Skeletal muscle satellite cell (primary cell): ENCODE data around the gene TTLL10.

Experiments used
- H3K27me3 ChIP-seq: 2 replicates; pipeline ENCODE4 v1.7.0; 2013; ENCODE audit warnings: low read length; ENCODE audit not compliant: control insufficient read depth, insufficient read depth
- H3K36me3 ChIP-seq: 2 replicates; pipeline ENCODE4 v1.7.0; 2013; ENCODE audit warnings: mild to moderate bottlenecking, control low read depth, low read length; ENCODE audit not compliant: insufficient read depth
- H3K4me1 ChIP-seq: 2 replicates; pipeline ENCODE4 v1.7.0; 2013; ENCODE audit warnings: low read length; ENCODE audit not compliant: control insufficient read depth, insufficient read depth
- H3K4me2 ChIP-seq: 2 replicates; pipeline ENCODE4 v1.7.0; 2013; ENCODE audit warnings: mild to moderate bottlenecking, low read length
- H3K4me3 ChIP-seq: 2 replicates; pipeline ENCODE4 v1.7.0; 2013; ENCODE audit warnings: low read length
- H3K9ac ChIP-seq: 2 replicates; pipeline ENCODE4 v1.7.0; 2013; ENCODE audit warnings: mild to moderate bottlenecking, low read depth, low read length, moderate library complexity
- H3K9me3 ChIP-seq: replicated peaks from 2 replicates; pipeline ENCODE4 v1.7.0; 2013; ENCODE audit warnings: mild to moderate bottlenecking, control low read depth, low read length

TTLL10 gene

DNA sequence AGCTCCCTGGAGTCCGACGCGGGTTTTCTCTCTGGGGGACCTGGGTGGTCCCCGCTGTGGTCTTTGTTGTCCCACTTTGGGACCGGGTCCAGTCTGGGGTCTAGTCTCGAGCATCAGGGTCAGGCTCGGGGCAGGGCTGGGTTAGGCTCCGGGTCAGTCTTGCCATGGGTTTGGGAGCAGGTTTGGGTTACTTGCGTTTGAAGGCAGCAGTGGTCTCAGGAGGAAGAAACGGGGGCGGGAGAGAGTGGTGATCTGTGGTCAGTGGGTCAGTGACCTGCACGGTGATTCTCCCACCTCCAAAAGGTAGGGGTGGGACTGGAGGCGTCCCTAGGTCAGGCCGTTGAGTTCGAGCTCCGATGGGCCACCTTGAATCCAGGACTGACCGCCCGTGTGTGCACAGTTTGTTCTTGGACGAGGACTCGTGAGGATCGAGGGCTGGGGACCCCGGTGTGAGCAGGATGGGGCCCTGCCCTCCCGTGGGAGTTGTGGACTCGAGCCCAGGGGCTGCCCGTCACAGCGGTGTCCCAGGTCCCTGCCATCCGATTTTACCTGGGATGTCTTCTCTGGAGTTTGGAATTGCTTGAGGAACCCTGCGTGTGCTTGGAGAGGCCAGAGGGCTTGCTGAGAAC is 60.6 kb downstream of the TTLL10 start:
- no peaks in the 10 kb centered on the region for H3K9me3 ChIP-seq
- H3K4me1 ChIP-seq: peaks cover 28% of the 10 kb centered on the region
- H3K27me3 ChIP-seq: peaks cover 8% of the 10 kb centered on the region
- H3K4me3 ChIP-seq: no peak overlapping the region
- peaks cover 14% of the 10 kb centered on the region for H3K36me3 ChIP-seq
- H3K9ac ChIP-seq: no peak overlapping the region
- H3K4me2 ChIP-seq: no peak overlapping the region

- Histone ChIP-seq H3K27me3 (peaks cover 8% of the 10 kb centered on the region), H3K9ac (no peak overlapping the region), H3K9me3 (no peaks in the 10 kb centered on the region), H3K36me3 (peaks cover 14% of the 10 kb centered on the region), H3K4me3 (no peak overlapping the region), H3K4me1 (peaks cover 22% of the 10 kb centered on the region), H3K4me2 (no peak overlapping the region)
These were observed 61.5 kb downstream of the TTLL10 start for GRCh38 chr1:1235016-1235744.

DNA sequence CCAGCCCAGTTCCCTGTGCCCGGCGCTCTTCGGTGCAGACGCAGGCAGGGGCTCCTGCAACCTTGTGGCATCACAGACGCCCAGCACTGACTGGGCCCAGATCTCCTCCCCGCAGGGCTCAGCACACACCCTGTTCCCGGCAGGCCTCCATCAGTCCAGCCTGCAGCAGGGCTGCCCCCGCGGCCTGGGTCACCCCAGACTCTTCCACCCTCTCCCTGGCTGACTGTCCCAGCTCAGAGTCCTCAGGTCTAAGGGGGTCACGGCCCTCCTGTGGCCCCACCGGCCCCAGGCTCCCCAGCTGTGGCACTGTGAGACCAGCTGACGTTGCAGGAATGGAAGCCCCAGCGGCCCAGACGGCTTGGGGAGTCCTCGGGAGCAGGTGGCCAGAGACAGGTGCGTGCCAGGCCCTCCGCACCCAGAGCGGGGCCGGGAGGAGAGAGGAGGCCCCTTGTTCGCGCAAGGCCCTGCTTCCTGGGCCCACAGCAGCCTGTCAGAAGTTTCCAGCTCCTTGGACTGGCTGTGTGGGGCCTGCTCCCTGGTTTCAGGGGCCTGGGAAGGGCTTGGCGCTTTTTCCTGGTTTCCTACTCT is 62.6 kb downstream of the TTLL10 start:
- Histone ChIP-seq H3K27me3 (peaks cover 8% of the 10 kb centered on the region), H3K9me3 (no peaks in the 10 kb centered on the region), H3K4me3 (no peak overlapping the region), H3K4me1 (peaks cover 18% of the 10 kb centered on the region), H3K36me3 (peaks cover 14% of the 10 kb centered on the region), H3K4me2 (no peak overlapping the region), H3K9ac (no peak overlapping the region)

DNA sequence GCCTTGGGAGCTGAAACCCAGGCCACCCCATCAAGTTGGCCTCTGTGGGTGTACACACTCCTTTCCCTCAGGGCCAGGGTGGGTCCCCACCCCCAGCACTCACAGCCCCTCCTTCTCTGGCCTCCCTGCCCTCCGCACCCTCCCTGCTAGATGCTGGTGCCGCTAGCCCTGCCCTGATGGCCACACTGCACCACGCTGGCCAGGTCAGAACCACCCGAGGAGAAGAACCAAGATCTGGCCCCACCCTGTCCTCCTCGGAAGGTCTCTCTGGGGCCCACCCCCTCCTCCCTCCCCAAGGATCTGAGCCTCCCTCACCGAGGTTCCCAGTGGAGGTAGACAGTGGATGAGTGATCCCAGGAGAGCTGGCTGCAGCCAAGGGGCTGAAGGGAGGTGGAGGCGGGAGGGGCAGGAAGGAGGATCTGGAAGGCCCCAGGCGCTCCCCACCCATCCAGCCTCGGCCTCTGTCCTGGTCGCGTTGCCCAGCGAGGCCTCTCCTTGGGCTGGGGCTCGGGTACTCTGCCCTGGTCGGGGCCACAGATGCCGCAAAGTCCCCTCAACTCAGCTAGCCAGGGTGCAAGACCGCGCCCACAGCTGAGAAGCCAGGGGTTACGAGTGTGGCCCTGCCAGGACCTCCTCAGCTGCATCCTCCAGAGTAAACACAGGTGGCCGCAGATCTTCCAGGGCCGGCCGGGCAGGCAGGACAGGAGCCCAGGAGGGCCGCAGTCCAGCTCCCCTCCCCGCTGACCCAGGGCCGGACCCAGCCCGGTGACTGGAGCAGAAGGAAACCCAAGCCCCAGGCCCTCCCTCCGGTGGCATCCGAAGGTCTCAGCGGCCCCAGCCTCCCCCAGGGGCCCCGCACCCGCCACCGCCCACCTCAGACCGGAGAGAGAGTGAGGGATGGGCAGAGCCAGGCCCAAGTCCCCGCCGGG is 63.5 kb downstream of the TTLL10 start:
- H3K4me3 ChIP-seq: no peak overlapping the region
- no peaks in the 10 kb centered on the region for H3K9me3 ChIP-seq
- peaks cover 18% of the 10 kb centered on the region for H3K4me1 ChIP-seq
- peaks cover 14% of the 10 kb centered on the region for H3K36me3 ChIP-seq
- H3K27me3 ChIP-seq: peaks cover 8% of the 10 kb centered on the region
- no peak overlapping the region for H3K9ac ChIP-seq
- no peak overlapping the region for H3K4me2 ChIP-seq

DNA sequence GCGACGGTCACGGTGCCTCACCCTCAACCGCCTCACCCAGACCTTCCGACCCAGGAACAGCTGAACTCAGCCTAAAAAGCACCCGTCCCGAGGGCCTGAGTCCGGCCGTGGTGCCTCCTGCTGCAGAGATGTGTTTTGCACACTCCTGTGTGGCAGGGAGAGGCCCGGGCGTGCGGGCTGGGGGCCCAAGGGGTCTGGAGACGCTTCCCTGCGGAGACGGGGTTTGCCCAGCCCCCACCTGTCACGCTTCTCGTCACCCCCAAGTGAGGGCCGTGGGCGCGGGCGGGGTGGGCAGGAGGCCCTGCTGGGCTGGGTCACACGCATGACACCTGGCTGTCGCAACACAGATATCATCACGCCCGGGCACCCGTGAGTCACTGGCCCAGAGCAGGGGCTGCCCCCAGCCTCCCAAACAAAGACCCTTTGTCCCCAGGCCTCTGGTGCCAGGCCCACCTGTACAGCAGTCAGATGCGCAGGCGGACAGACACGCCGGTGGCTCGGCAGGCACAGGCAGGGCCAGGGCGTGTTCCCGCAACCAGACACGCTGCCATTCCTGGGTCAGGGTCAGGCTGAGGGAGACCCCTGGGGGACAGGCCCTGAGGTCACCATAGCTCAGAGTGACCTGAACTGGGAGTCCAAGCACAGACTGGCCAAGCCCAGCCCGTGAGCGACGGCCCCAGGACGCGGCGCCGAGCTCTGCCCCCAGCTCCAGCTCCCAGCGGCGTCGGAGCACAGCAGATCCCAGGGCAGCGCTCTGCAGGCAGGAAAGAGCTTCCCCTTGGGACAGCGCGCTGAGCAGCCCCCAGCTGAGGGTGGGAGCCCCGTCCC is 64.4 kb downstream of the TTLL10 start:
- peaks cover 8% of the 10 kb centered on the region for H3K27me3 ChIP-seq
- no peaks in the 10 kb centered on the region for H3K9me3 ChIP-seq
- H3K4me3 ChIP-seq: no peak overlapping the region
- H3K4me2 ChIP-seq: no peak overlapping the region
- peaks cover 14% of the 10 kb centered on the region for H3K36me3 ChIP-seq
- peaks cover 10% of the 10 kb centered on the region for H3K4me1 ChIP-seq
- H3K9ac ChIP-seq: no peak overlapping the region

DNA sequence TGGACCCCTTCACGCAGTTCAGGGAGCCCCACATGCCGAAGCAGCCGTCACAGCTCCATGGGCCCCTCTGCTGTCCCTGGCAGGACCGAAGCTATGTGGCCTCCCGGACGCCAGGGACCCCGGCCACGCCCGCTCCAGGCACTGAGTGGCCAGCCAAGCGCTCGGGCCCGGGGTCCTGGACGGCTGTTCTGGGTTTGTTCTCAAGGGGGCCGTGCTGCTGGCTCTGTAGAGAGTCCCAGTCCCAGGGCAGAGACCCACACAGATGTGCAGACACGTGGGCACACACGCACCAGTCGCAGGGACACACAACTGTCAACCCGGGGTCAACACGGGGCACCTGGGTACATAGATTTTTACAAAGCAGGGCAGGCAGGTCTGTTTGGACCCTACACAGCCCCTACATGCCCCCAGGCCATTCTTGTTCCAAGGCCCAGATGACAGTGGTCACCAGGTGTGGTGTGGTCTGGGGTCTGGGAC is 65.1 kb downstream of the TTLL10 start:
- no peak overlapping the region for H3K4me2 ChIP-seq
- H3K9ac ChIP-seq: no peak overlapping the region
- H3K4me3 ChIP-seq: no peak overlapping the region
- no peaks in the 10 kb centered on the region for H3K9me3 ChIP-seq
- H3K36me3 ChIP-seq: peaks cover 9% of the 10 kb centered on the region
- H3K27me3 ChIP-seq: peaks cover 8% of the 10 kb centered on the region
- peaks cover 4% of the 10 kb centered on the region for H3K4me1 ChIP-seq

- no peak overlapping the region for H3K4me3 ChIP-seq
These were observed 65.5 kb downstream of the TTLL10 start for GRCh38 chr1:1239227-1239613.

GRCh38 chr1:1239614-1240347 is 66.1 kb downstream of the TTLL10 start:
- H3K4me2 ChIP-seq: no peak overlapping the region
- H3K27me3 ChIP-seq: peaks cover 8% of the 10 kb centered on the region
- no peak overlapping the region for H3K9ac ChIP-seq
- peaks cover 4% of the 10 kb centered on the region for H3K36me3 ChIP-seq
- peaks cover 4% of the 10 kb centered on the region for H3K4me1 ChIP-seq
- no peaks in the 10 kb centered on the region for H3K9me3 ChIP-seq
- no peak overlapping the region for H3K4me3 ChIP-seq

More at GRCh38 chr1:1239227-1239613, 65.5 kb downstream of the TTLL10 start:
- H3K9ac ChIP-seq: no peak overlapping the region
- H3K4me1 ChIP-seq: peaks cover 4% of the 10 kb centered on the region
- H3K36me3 ChIP-seq: peaks cover 5% of the 10 kb centered on the region
- no peaks in the 10 kb centered on the region for H3K9me3 ChIP-seq
- no peak overlapping the region for H3K4me2 ChIP-seq
- H3K27me3 ChIP-seq: peaks cover 8% of the 10 kb centered on the region

DNA sequence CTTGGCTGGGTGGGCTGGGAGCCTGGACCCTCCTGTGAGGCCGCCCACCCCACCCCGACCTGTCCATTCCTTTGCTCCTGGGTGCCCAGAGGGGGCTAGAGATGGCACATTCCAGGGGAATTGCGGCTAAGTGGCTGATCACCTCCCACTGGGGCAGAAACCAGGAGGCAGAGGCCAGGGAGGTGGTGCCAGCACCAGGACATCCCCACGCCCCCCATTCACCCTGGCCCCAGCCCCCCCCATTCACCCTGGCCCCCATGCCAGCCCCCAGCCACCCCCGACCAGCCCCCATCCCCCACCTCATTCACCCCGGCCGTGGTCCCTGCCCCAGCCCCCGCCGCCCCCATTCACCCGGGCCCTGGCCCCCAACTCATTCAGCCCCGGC is 66.7 kb downstream of the TTLL10 start:
- H3K36me3 ChIP-seq: no peaks in the 10 kb centered on the region
- H3K4me1 ChIP-seq: peaks cover 4% of the 10 kb centered on the region
- no peak overlapping the region for H3K9ac ChIP-seq
- H3K4me3 ChIP-seq: no peak overlapping the region
- peaks cover 8% of the 10 kb centered on the region for H3K27me3 ChIP-seq
- no peak overlapping the region for H3K4me2 ChIP-seq
- no peaks in the 10 kb centered on the region for H3K9me3 ChIP-seq
